Naive B cell (primary cell): ENCODE data around the gene MGME1. TPM values are rescaled to one million over a fixed set of nuclear protein-coding genes. Genes with fewer than 3 reads are reported as not detected.

Experiments used
- ATAC-seq, 2 donors: fragments of 150-1000 bp; cut with Tn5 transposase; 2 replicates each; pipeline ENCODE4 v1.10.0; 2021; ENCODE audit warnings: low read depth in 2 of 2, mild to moderate bottlenecking in 2 of 2, moderate library complexity in 2 of 2
- DNase-seq: peaks from one replicate; pipeline ENCODE4 v3.0.0; 2022
- H3K27ac Mint-ChIP-seq, 6 donors: one replicate each; pipeline ENCODE4 v1.8.0; 2020 to 2022; ENCODE audit warnings: mild to moderate bottlenecking in 6 of 6, mixed read lengths in 6 of 6, moderate library complexity in 5 of 6, inconsistent platforms in 2 of 6
- H3K27me3 Mint-ChIP-seq, 3 donors: one replicate each; pipeline ENCODE4 v1.8.0; 2021 to 2022; ENCODE audit warnings: mixed read lengths in 3 of 3, mild to moderate bottlenecking in 1 of 3
- H3K36me3 Mint-ChIP-seq, 2 donors: one replicate each; pipeline ENCODE4 v1.8.0; 2020 to 2022; ENCODE audit warnings: mixed read lengths in 2 of 2, inconsistent platforms in 1 of 2, mild to moderate bottlenecking in 1 of 2
- H3K4me1 Mint-ChIP-seq, 3 donors: one replicate each; pipeline ENCODE4 v1.8.0; 2020 to 2022; ENCODE audit warnings: mixed read lengths in 3 of 3, inconsistent platforms in 1 of 3, mild to moderate bottlenecking in 1 of 3, moderate library complexity in 1 of 3
- H3K4me3 Mint-ChIP-seq, 8 donors: one replicate each; pipeline ENCODE4 v1.8.0; 2020 to 2022; ENCODE audit warnings: mild to moderate bottlenecking in 8 of 8, mixed read lengths in 8 of 8, moderate library complexity in 8 of 8, inconsistent platforms in 2 of 8
- H3K9me3 Mint-ChIP-seq, 7 donors: one replicate each; pipeline ENCODE4 v1.8.0; 2020 to 2022; ENCODE audit warnings: mixed read lengths in 7 of 7, mild to moderate bottlenecking in 5 of 7, inconsistent platforms in 2 of 7, moderate library complexity in 1 of 7
- polyA plus RNA-seq, 6 donors: library from polyadenylated mRNA; unstranded; fragments of 300-500 nt; fragmentation: Illumina TruSeq; gene quantifications; one replicate each; pipeline ENCODE4 v1.2.3, GENCODE V29; 2021; ENCODE audit warnings: low read depth in 6 of 6

The MGME1 gene
- polyA plus RNA-seq, 6 donors from 2014 or later: 16.3 to 99.1 (median 43.2) TPM

- H3K4me3 Mint-ChIP-seq: no peak overlapping the region
- H3K9me3 Mint-ChIP-seq: no peaks in the 10 kb centered on the region
- no peak for DNase-seq
- peak overlapping the region in 3 of 6 donors; percentile 18 to 37 (median 27) for H3K27ac Mint-ChIP-seq
- no peak for ATAC-seq
- H3K27me3 Mint-ChIP-seq: no peaks in the 10 kb centered on the region
- H3K4me1 Mint-ChIP-seq: peaks cover 32 to 35% (median 34%) of the 10 kb centered on the region in 3 donors
- H3K36me3 Mint-ChIP-seq: peaks cover 27 to 34% of the 10 kb centered on the region in 2 donors
Measured at GRCh38 chr20:17946040-17946439, 22.8 kb upstream of the MGME1 start.

- peak overlapping the region in 4 of 6 donors; percentile 9 to 70 (median 22) for H3K27ac Mint-ChIP-seq
- H3K27me3 Mint-ChIP-seq: no peaks in the 10 kb centered on the region
- DNase-seq (no peak), ATAC-seq (no peak)
- H3K4me3 Mint-ChIP-seq: no peak overlapping the region
- H3K36me3 Mint-ChIP-seq: peaks cover 27 to 34% of the 10 kb centered on the region in 2 donors
- no peaks in the 10 kb centered on the region for H3K9me3 Mint-ChIP-seq
- peaks cover 30 to 35% (median 32%) of the 10 kb centered on the region in 3 donors for H3K4me1 Mint-ChIP-seq
Measured at GRCh38 chr20:17946572-17947473, 22.0 kb upstream of the MGME1 start.

GRCh38 chr20:17947474-17947815 lies 21.4 kb upstream of the MGME1 start:
- Mint-ChIP-seq H3K4me3 (no peak overlapping the region), H3K9me3 (no peaks in the 10 kb centered on the region), H3K27me3 (no peaks in the 10 kb centered on the region), H3K4me1 (peaks cover 32 to 37% (median 33%) of the 10 kb centered on the region in 3 donors), H3K27ac (peak overlapping the region in 2 of 6 donors; percentile 33 to 70), H3K36me3 (peaks cover 27 to 34% of the 10 kb centered on the region in 2 donors)
- ATAC-seq: no peak
- no peak for DNase-seq

- peaks cover 36 to 41% (median 38%) of the 10 kb centered on the region in 3 donors for H3K4me1 Mint-ChIP-seq
- H3K4me3 Mint-ChIP-seq: no peak overlapping the region
- ATAC-seq (no peak), DNase-seq (no peak)
- H3K9me3 Mint-ChIP-seq: no peaks in the 10 kb centered on the region
- H3K36me3 Mint-ChIP-seq: peaks cover 27 to 34% of the 10 kb centered on the region in 2 donors
- no peaks in the 10 kb centered on the region for H3K27me3 Mint-ChIP-seq
- H3K27ac Mint-ChIP-seq: peak overlapping the region in 2 of 6 donors; percentile 35 to 57
Measured at GRCh38 chr20:17948442-17948841, 20.4 kb upstream of the MGME1 start.

GRCh38 chr20:17949899-17950298 lies 18.9 kb upstream of the MGME1 start:
- DNase-seq: no peak
- ATAC-seq: no peak
- no peak overlapping the region for H3K27ac Mint-ChIP-seq
- H3K27me3 Mint-ChIP-seq: no peaks in the 10 kb centered on the region
- no peak overlapping the region for H3K4me3 Mint-ChIP-seq
- H3K4me1 Mint-ChIP-seq: peaks cover 38 to 42% (median 39%) of the 10 kb centered on the region in 3 donors
- H3K36me3 Mint-ChIP-seq: peaks cover 23 to 40% of the 10 kb centered on the region in 2 donors
- no peaks in the 10 kb centered on the region for H3K9me3 Mint-ChIP-seq

- Mint-ChIP-seq H3K27me3 (no peaks in the 10 kb centered on the region), H3K4me1 (peaks cover 43 to 47% (median 44%) of the 10 kb centered on the region in 3 donors), H3K9me3 (no peaks in the 10 kb centered on the region), H3K36me3 (peaks cover 17 to 45% of the 10 kb centered on the region in 2 donors), H3K27ac (peak overlapping the region in 3 of 6 donors; percentile 47 to 76 (median 72)), H3K4me3 (peak overlapping the region in 1 of 8 donors; percentile 57)
- DNase-seq (no peak), ATAC-seq (no peak)
Measured at GRCh38 chr20:17950670-17951069, 18.1 kb upstream of the MGME1 start.

GRCh38 chr20:17951323-17951722 lies 17.5 kb upstream of the MGME1 start:
- Mint-ChIP-seq H3K4me1 (peaks cover 47 to 50% (median 48%) of the 10 kb centered on the region in 3 donors), H3K4me3 (no peak overlapping the region), H3K9me3 (peaks cover 0 to 4% (median 0%) of the 10 kb centered on the region in 7 donors), H3K27ac (peak overlapping the region in 1 of 6 donors; percentile 72), H3K27me3 (no peaks in the 10 kb centered on the region), H3K36me3 (peaks cover 17 to 43% of the 10 kb centered on the region in 2 donors)
- DNase-seq: no peak
- ATAC-seq: no peak

- H3K27me3 Mint-ChIP-seq: no peaks in the 10 kb centered on the region
Measured at GRCh38 chr20:17952692-17953684, 15.8 kb upstream of the MGME1 start.

GRCh38 chr20:17953935-17954334 lies 14.9 kb upstream of the MGME1 start:
- Mint-ChIP-seq H3K4me1 (peaks cover 48 to 68% (median 56%) of the 10 kb centered on the region in 3 donors), H3K36me3 (peaks cover 0 to 29% of the 10 kb centered on the region in 2 donors), H3K27ac (peak overlapping the region in 4 of 6 donors; percentile 13 to 94 (median 61)), H3K4me3 (peak overlapping the region in 1 of 8 donors; percentile 44), H3K27me3 (no peaks in the 10 kb centered on the region), H3K9me3 (peaks cover 0 to 6% (median 0%) of the 10 kb centered on the region in 7 donors)
- ATAC-seq (no peak), DNase-seq (no peak)

More at GRCh38 chr20:17952692-17953684, 15.8 kb upstream of the MGME1 start:
- Mint-ChIP-seq H3K4me1 (peaks cover 46 to 59% (median 46%) of the 10 kb centered on the region in 3 donors), H3K36me3 (peaks cover 8 to 36% of the 10 kb centered on the region in 2 donors), H3K4me3 (peak overlapping the region in 7 of 8 donors; percentile 1 to 49 (median 17)), H3K27ac (peak overlapping the region in 5 of 6 donors; percentile 55 to 87 (median 75)), H3K9me3 (peaks cover 0 to 6% (median 0%) of the 10 kb centered on the region in 7 donors)
- no peak for ATAC-seq
- DNase-seq: no peak

GRCh38 chr20:17955302-17955701 lies 13.5 kb upstream of the MGME1 start:
- no peaks in the 10 kb centered on the region for H3K27me3 Mint-ChIP-seq
- H3K4me1 Mint-ChIP-seq: peaks cover 60 to 81% (median 69%) of the 10 kb centered on the region in 3 donors
- H3K27ac Mint-ChIP-seq: peak overlapping the region; percentile 27 to 94 (median 84)
- H3K36me3 Mint-ChIP-seq: peaks cover 0 to 19% of the 10 kb centered on the region in 2 donors
- DNase-seq: no peak
- H3K9me3 Mint-ChIP-seq: peaks cover 0 to 6% (median 0%) of the 10 kb centered on the region in 7 donors
- no peak for ATAC-seq
- H3K4me3 Mint-ChIP-seq: peak overlapping the region; percentile 12 to 90 (median 74)

GRCh38 chr20:17956099-17956685 lies 12.6 kb upstream of the MGME1 start:
- peaks cover 0 to 6% (median 0%) of the 10 kb centered on the region in 7 donors for H3K9me3 Mint-ChIP-seq
- peak overlapping the region in 7 of 8 donors; percentile 74 to 90 (median 82) for H3K4me3 Mint-ChIP-seq
- DNase-seq (no peak), ATAC-seq (peak; percentile 58 to 69)
- H3K36me3 Mint-ChIP-seq: peaks cover 0 to 19% of the 10 kb centered on the region in 2 donors
- no peaks in the 10 kb centered on the region for H3K27me3 Mint-ChIP-seq
- peaks cover 65 to 90% (median 78%) of the 10 kb centered on the region in 3 donors for H3K4me1 Mint-ChIP-seq
- peak overlapping the region; percentile 83 to 94 (median 88) for H3K27ac Mint-ChIP-seq

- DNase-seq: no peak
- Mint-ChIP-seq H3K27ac (peak overlapping the region; percentile 71 to 96 (median 91)), H3K4me1 (peaks cover 73 to 98% (median 91%) of the 10 kb centered on the region in 3 donors), H3K27me3 (no peaks in the 10 kb centered on the region), H3K4me3 (peak overlapping the region in 7 of 8 donors; percentile 12 to 75 (median 52)), H3K9me3 (peaks cover 0 to 6% (median 0%) of the 10 kb centered on the region in 7 donors), H3K36me3 (peaks cover 0 to 19% of the 10 kb centered on the region in 2 donors)
- no peak for ATAC-seq
Measured at GRCh38 chr20:17957505-17958363, 11.1 kb upstream of the MGME1 start.
